GM19395 (cell line): ENCODE measurements around the gene SWI5.
A peak's percentile ranks its signal among the peaks of the same experiment; 100 is the strongest.
"Not testable (repeated sequence)": the region's sequence is repeated elsewhere in the genome, so short reads cannot be mapped to it uniquely, and the experiment has no call there.

Experiments
- ATAC-seq: cut with Tn5 transposase; IDR thresholded peaks from one replicate; pipeline ENCODE4 v1.9.1; 2021; ENCODE audit warnings: mild to moderate bottlenecking, moderate library complexity; ENCODE audit not compliant: unreplicated experiment

The SWI5 gene

DNA sequence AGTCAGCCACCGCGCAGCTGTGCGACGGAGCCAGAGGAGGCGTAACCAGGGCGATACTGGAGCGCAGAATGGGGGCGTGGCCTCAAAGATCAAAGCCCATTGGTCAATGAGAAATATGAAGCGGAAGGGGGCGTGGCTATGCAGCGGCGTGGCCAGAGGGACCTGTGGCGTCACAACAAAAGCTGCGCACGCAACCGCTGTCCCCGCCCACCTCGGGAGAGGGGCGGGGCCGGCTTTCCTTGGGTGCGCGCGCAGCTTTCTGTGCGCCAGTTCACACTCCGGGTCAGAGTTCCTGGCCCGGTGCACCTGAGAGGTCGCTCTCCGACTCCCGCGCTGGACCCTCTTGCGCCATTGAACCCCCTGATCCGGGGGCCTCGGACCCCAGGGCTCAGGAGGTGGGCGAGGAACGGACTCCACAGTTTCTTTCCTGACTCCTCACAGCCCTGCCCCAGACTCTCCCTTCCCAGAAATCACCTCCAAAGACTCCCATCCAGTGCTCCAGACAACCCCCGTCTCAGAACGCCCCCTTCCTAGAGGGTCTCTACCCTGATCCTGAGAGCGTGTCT is at the start of gene SWI5:
Gene SWI5, plus strand, starts transcription at position 269 of the 566 bp plus-strand sequence.
- ATAC-seq = peak; percentile 96

DNA sequence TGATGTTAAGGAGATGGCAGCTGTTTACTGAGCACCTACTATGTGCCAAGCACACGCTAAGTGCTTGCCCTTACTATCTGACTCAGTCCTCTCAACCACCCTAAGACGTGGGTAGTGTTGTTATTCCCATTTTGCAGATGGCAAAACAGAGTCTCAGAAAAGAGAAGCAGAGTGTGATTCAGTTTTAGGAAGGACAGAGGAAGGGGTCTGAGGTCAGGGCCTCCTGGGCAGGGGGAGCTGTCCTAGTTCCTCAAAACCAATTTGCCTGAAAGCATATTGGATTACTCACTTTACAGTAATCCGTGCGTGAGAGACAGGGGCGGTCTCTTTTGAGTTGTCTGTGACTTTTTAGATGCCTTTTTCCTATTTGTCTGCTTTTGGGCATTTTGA is 49.7 kb upstream of the SWI5 start:
- no peak for ATAC-seq

DNA sequence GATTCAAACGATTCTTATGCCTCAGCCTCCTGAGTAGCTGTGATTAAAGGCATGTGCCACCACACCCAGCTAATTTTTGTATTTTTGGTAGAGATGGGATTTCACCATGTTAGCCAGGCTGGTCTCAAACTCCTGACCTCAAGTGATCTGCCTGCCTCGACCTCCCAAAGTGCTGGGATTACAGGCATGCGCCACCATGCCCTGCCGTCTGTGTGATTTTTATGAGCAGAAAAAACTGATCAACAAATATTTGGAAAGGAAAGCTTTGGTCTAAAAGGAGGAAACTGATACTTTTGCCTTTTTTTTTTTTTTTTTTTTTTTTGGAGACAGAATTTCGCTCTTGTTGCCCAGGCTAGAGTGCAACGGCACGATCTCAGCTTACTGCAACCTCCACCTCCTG is 45.2 kb upstream of the SWI5 start:
- ATAC-seq = not testable (repeated sequence)

DNA sequence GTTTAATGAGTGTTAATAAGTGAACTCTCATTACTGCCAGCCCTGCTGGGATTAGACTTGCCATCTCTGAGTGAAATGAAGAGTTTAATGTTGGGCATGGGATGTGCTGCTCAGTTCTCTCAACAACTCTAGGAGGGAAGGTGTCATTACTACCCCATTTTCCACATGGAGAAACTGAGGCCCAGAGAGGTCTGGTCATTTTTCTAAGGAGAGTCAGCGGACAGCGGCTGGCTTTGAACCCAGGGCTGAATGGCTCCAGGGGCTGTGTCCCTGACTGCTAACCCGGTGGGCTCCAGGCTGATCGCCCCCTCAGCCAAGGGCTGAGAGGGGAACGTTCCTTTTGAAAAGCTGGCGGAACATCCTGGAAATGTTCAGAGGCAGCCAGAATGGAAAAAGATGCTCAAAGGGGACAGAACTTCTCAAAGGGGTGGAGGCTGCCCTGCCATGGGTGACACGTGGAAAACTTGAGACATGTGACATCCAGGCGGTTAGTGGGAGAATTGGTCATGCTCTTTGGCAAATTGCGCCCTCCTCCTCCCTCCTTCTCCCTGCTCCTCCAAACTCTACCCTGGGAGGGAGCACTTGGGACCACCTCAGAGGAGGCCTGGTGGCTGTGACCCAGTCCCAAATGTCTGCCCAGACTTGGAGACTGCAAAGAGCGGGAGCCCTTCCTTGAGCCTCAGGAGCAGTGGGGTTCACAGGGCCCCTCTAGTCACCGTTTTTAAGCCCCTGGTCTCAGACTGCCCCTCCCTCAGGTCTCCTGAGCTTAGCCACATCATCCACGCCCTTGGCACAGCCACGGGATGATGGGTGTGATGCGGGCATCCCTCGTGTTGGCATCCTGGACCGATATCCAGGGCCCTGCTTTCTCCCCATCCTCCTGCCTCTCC is 44.2 kb upstream of the SWI5 start:
- no peak for ATAC-seq

DNA sequence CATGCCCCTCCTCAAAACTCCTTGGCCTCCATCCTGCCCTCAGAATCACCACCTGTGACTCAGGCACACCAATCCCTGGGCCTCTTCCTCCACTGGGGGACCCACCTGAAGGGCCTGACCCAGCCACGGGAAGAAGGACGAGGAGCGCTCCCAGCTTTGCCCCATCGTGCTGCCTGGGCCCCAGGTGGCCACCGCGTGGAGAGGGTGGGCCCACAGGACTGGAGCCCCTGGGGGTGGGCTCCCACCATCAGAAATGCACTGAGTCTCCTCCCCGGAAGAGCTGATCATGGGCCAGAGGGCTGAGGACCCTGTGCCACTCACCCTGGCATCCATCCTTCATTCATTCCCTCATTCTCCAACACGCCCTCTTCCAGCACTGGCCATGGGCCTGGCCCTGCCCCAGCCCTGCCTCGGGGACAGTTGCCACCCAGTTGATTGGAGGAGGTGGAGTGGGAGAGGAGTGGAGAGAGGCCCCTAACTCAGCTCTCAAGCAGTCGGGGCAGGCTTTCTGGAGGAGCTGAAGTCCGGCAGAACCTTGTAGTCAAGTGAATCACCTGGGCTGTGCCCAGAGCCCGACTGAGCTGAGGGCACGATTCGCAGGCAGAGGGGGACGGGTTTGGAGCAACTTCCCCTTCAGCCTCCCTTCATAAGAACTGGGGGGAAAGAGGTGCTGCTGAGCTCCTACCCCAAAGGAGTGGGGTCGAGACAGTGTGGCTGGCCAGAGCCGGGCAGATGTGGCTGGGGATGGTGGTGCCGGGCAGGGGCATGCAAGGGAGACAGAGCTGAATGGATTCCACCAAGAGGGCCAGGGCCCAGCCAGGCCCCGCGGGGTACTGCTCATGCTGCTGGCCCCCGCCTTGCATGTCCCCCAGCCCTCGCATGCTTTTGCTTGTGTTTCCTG is 43.3 kb upstream of the SWI5 start:
- ATAC-seq = no peak

DNA sequence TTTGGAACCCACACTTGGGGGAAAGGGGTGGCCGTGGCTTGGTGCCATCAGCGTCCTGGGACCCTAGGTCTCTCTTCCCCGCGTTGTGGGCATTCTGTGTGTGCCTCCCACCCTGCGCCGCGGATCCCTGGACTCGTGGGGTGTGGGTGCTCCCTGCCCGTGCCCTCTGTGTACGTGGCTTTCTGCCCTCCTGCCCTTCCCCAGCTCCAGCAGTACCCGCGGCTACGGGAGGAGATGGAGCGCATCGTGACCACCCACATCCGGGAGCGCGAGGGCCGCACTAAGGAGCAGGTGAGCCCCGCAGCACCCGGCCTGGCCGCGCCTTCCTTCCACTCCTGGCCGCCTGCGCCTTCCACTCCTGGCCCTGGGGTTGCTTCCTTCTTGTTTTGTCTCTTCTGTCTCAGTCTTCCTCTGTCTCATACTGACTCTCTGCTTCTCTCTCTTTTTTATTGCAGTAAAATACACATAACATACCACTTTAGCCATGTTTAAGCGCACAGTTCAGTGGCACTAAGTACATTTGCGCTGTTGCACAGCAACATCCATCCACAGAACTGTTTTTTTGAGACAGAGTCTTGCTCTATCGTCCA is 42.2 kb upstream of the SWI5 start:
- ATAC-seq = no peak

DNA sequence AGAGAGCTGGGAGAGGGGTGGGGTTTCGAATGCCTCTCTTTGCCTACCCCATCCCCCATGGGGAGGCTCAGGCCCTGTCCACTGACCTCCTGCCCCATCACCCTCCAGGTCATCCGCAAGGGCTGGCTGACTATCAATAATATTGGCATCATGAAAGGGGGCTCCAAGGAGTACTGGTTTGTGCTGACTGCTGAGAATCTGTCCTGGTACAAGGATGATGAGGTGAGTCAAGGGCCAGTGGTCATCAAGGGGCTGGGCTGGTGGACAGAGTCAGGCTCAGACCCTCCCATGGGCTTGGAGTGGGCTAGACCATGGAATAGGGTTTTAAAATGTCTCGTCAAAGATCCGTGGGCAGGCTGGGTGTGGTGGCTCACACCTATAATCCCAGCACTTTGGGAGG is 34.0 kb upstream of the SWI5 start:
- no peak for ATAC-seq

DNA sequence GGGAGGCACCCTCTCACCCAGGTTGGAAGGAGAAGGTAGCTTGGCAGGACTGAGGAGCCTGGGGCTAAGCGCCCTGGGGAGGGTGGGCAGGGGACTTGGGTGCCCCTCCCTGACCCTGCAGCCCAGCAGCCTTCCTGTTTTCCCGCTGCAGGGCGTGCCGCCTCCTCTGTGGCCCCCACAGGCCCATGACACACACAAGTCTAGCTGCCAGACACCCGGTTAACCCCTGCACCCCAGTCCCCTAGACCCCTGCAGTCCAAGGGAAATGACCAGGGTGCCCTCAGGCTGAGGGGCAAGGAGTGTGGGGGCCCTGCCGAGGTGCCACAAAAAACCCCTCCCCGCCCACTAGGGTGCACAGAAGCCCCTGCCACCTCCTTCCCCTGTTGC is 33.3 kb upstream of the SWI5 start:
- no peak for ATAC-seq

DNA sequence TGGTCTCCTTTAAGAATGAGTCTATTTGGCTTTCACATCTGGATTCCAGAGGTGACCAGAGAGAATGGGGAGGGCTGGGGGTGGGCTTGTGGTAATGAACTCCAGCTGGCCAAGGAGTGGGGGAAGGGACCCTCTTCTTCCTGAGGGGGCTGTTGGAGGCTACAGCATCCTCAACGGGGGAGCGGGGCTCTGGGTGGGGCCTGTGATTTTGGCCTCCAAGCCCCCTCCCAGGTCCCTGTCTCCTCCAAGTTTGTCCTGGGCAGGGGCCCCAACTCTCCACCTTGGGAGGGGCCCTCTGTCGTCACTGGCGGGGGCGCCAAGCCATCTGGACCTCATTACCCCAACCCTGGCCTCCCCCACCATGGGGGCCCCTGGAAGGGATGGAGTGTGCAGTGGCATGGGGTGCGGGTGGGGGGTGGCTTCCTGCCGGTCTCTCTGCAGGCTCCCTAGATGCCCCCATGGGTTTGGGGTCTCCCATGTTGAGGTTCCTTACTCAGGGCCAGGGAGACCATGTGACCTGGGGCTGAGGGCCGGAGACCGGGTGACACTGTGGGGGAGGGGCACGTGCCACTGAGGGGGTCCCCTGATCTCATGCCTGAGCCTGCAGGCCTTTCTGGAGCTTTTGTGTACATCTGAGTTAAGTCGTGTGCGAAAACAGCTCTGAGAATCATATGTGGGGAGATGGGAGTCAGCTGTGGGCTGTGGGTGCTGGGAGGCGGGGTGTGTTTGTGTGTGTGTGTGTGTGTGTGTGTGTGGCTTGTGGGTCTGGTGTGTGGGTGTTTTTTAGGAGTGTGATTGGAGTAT is 32.7 kb upstream of the SWI5 start:
- no peak for ATAC-seq

DNA sequence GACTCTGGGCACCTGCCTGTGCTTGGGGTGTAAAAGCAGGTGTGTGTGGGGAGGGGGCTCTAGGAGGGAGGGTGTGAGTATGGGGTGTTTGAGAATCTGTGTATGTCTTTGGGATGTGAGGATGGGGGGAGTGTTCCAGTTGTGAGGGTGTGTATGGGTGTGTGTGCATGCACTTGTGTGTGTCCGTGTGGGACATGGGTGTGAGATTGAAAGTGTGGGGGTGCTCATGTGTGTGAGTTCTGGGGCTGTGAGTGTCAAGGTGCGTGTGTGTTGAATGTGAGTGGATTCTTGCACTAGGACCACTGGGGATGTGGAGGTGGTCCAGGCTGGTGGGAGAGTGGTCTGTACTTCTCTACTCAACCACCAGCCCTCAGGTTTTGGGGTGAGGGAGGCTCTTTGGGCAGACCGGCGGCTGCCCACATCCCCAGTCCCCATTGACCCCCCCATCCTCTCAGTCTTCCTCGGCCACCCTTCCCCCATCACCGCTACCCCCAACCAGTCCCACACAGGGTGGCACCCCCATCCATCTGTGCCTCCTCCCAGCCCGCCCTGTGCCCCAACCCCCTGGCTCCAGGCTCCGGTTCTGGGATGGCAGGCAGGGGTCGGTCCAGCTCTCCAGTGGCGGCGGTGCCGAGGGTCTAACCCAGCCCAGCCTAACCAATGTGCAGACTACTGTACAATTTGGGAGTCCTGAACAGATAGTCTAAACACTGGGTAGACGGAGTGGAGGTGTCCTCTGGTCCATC is 31.8 kb upstream of the SWI5 start:
- ATAC-seq = no peak

DNA sequence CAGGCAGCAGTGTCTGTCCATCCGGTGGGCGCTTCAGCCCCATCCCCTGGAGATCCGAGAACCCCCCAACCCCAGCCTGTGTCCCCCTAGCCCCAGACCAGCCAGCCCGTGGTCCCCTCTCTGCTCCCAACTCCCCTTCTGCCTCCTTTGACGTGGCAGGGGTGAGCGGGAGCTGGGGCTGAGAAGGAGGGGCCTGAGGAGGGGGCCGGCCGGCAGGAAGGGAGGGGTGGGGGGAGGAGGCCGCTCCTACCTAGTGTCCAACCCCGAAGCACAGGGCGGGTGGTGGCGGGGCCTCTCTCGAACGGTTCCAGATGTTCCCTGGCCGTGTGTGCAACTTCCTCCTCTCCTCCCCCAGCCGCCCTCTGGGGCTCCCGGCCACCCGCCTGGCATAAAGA is 31.2 kb upstream of the SWI5 start:
- no peak for ATAC-seq

DNA sequence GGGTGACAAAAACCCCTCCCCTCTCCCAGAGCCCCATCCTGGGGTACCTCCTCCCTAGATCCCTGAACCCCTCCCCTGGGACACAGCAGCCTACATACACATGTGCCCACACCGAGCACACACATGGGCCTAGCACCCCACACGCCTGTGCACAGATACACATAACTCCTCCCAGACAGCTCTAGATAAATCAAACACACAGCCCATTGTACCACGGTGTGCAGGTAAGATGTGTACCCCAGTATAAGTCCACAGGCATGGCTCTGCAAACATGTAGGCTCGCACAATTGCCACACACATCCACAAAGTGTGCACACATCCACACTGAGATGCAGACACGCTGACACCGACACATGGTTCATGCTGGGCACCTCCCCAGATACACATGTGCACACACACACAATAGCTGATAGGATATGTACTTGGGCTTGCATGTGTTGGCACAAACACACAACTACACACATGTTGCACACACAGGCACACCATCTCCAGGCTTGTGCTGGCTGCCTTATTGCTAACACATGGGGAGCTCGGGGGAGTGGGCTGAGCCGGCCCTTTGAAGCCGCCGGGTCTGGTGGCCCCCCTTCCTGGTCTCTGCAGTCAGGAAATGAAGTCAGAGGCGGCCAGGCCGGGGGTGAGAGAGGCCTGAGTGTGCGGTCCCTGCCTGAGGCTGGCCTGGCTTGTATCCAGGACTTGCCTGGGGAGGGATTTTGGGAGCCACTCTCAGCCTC is 30.5 kb upstream of the SWI5 start:
- ATAC-seq = no peak

DNA sequence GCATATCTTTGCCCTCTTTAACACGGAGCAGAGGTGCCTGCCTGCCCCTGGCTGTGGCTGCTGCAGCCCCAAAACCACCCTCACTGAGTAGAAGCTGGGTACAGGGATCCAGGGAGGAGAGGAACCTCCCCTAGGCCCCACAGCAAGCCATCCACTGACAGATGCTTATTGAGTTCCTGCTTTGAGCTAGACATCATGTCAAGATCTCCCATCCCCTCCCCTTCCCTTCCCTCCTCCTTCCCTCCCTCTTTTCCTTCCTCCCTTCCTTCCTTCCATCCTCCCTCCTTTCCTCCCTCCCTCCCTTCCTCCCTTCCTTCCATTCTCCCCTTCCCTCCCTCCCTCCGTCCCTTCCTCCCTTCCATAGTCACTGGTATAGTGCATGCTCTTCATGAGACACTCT is 29.6 kb upstream of the SWI5 start:
- no peak for ATAC-seq

DNA sequence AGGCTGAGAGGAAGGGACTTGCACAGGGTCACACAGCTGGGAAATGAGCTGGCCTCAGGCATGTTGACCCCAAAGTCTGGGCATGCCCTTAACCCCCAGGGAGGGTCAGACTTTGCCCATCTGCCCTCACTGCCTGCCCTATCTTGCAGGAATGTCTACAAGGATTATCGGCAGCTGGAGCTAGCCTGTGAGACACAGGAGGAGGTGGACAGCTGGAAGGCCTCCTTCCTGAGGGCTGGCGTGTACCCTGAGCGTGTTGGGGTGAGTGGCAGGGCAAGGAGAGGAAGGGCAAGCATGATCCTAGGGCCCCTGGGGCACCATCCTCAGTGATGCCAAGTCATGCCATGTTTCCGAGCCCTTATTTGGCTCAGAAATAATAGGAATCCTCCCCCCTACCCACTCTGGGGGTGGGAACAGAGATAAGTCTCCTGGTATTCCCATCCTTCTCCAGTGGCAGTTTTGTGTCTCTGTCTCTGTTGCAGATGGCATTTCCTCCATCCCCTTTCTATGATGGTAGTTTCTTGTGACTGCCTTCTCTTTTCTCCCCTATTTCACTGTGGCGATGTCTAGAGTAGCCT is 28.8 kb upstream of the SWI5 start:
- ATAC-seq = no peak

DNA sequence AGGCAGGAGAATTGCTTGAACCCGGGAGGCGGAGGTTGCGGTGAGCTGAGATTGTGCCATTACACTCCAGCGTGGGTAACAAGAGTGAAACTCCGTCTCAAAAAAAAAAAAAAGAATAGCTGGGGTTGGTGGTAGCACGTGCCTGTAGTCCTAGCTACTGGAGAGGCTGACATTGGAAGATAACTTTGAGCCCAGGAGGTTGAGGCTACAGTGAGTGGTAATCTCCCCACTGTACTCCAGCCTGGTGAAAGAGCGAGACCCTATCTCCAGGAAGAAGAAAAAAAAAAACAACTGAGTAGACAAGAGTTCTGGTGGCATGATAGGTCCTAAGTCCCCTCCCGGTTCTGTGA is 26.5 kb upstream of the SWI5 start:
- ATAC-seq = no peak

DNA sequence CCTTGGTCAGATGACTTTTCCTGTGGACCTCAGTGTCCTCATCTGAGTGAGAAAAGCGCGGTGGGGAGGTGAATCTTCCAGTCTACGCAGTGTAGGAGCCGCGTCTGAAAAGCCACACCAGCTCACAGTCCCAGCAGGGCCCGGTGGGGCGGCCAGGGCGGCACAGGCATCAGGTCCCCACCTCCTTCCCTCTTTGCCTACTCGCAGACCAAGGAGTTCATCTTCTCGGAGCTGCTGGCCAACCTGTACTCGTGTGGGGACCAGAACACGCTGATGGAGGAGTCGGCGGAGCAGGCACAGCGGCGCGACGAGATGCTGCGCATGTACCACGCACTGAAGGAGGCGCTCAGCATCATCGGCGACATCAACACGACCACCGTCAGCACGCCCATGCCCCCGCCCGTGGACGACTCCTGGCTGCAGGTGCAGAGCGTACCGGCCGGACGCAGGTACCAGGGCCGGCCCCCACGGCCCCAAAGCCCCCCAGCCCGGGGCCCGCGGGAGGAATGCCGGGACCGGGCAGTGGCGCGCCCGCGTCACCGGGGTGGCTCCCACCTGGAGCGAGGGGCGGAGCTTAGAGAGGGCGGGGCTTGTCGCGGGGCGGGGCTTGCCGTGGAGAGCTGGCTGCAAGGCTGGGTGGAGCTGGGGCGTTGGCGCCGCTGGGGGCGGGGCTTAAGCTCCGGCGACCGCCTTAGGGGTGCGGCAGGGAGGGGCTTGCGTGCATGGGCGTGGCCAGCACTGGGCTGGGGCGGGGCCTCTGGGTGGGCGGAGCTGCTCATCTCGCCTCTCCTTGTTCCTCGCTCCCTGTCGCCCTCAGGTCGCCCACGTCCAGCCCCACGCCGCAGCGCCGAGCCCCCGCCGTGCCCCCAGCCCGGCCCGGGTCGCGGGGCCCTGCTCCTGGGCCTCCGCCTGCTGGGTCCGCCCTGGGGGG is 25.9 kb upstream of the SWI5 start:
- ATAC-seq = peak; percentile 83

DNA sequence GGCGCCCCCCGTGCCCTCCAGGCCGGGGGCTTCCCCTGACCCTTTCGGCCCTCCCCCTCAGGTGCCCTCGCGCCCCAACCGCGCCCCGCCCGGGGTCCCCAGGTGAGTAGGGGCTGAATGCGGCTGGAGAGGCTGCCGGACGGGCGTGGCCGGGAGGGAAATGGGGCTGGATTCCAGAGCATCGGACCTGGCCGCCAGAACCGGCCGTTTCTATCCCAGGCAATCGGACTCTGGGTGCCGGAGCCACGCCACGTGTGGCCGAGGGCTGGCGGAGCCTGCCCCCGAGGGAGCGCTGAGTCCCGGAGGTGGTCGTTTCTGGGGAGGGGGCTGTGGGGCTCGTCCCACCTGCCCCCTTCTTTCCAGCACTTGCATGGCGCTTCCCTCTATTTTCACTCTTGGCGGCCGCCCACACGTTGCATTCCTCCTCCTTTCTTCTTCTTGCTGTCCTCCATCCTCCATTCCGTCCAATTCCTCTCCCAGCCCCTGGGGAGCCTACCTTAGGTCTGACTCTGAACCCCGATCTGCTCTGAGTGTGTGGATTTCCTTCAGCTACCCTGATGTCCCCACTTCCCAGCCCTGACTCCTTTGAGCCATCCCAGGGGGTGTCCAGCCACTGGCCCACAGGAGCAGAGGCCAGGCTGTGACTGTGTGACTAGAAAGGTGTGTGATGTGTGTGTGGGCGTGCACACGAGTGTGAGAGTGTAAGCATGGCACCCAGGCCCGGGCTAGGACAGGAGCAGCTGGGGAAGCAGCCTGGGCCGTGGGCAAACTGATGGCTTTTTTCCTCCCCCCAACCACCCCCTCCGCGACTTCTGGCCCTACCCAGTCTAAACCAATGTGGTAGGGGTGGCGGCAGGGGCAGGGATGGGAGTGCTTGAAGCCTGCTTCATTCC is 25.0 kb upstream of the SWI5 start:
- ATAC-seq = peak; percentile 15
